Ammon's horn (tissue), 1 donor: Measurements from ENCODE around the gene PDE8A.
"Not testable (repeated sequence)": the region's sequence is repeated elsewhere in the genome, so short reads cannot be mapped to it uniquely, and the experiment has no call there.

ENCODE experiments used
- DNase-seq: peaks from one replicate; pipeline ENCODE4 v3.0.0-alpha.2; 2016; ENCODE audit warnings: low spot score

Gene PDE8A

GRCh38 chr15:85010071-85010385, 28.4 kb downstream of the PDE8A start:
- no peak for DNase-seq

- DNase-seq = no peak
Observed at GRCh38 chr15:85010386-85011159, 28.9 kb downstream of the PDE8A start.

DNA sequence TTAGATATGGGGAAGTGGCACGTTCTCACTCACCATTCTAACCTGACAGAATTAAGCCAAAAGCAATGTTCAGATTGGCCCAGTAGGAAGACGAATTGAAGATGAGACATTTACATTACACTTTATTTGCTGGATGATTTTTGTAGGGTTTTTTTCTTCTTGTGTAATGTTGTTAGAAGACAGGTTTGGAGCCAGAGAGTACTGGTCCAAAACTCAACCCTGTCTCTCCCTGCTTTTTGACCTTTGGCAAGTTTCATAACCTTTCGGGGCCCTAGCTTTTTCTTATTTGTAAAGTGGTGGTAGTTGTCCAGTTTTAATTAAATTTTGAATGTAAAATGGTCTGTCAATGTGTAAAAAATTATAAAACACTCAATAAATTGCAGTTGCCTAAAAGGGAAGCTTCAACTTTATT, 29.5 kb downstream of the PDE8A start:
- no peak for DNase-seq

DNA sequence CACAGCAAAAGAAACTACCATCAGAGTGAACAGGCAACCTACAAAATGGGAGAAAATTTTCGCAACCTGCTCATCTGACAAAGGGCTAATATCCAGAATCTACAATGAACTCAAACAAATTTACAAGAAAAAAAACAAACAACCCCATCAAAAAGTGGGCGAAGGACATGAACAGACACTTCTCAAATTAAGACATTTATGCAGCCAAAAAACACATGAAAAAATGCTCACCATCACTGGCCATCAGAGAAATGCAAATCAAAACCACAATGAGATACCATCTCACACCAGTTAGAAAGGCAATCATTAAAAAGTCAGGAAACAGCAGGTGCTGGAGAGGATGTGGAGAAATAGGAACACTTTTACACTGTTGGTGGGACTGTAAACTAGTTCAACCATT, 30.1 kb downstream of the PDE8A start:
- DNase-seq = not testable (repeated sequence)

- DNase-seq = no peak
Observed at GRCh38 chr15:85013785-85014184, 32.1 kb downstream of the PDE8A start.

DNA sequence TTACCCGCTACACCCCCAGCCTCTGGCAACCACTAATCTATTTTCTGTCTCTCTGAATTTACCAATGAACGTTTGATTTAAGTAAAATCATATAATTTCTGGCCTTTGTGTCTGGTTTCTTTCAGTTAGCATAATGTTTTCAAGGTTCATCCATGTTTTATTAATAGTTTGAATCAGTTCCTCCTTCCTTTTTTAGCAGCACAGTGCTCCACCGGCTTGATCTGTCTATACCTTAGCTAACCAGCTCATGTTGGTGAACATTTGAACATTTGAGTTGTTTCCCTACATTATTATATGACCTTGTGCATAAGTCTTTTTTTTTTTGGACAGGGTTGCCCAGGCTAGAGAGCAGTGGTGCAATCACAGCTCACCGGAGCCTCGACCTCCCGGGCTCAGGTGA, 33.3 kb downstream of the PDE8A start:
- DNase-seq = no peak

DNA sequence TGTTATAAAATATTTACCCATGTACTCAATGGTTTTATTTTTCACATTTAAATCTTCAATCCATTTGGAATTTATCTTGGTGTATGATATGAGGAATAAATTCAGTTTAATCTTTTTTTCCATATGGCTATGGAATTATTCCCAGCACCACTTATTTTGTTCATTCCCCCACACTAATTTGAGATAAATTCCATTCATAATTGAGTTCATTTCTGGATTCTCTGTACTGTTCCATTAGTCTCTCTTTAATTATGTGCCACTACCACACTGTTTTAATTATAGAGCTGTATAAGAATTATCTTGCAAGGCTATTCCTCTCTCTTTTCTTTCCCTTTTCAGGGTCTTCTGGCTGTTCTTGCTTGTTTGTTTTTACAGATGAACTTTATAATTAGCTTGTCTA, 34.6 kb downstream of the PDE8A start:
- no peak for DNase-seq

DNA sequence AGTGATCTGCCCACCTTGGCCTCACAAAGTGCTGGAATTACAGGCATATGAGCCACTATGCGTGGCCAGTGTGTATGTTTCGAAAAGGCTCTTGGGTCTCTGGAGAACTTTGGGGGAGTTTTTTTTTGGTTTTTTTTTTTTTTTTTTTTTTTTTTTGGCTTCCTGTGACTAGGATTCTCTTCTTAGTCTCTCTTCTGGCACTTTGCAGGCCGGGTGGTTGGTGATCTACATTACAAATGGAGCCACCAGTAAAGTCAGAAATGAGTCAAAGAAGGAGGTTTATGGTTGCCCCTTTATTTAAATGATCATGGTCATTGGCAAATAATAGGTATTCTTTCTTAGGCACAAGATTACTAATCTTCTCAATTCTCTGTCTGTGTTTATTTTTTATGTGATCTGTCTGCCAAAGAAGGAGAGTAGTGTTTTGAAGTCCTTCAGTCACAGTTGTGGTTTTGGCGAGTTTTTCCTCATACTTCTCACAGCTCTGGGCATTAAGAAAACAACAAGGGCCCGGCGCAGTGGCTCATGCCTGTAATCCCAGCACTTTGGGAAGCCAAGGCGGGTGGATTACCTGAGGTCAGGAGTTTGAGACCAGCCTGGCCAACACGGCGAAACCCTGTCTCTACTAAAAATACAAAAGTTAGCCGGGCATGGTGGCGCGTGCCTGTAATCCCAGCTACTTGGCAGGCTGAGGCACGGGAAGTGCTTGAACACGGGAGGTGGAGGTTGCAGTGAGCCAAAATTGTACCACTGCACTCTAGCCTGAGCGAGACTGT, 38.3 kb downstream of the PDE8A start:
- DNase-seq = no peak

DNA sequence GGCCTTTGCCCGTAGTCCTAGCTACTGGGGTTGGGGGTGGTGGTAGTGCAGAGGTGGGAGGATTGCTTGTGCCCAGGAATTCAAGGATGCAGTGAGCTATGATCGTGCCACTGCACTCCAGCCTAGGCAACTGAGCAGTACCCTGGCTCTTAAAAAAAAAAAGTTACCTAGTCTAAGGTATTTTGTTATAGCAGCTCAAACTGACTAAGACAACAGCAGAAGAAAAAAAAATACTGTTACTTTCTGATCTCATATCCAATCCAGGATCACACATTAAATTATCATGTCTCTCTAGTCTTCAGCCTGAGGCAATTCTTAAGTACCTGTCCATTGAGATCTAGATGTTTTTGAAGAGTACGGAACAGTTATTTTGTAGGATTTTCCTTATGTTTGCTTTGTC, 39.8 kb downstream of the PDE8A start:
- DNase-seq = no peak

GRCh38 chr15:85022860-85023403, 41.3 kb downstream of the PDE8A start:
- no peak for DNase-seq

DNA sequence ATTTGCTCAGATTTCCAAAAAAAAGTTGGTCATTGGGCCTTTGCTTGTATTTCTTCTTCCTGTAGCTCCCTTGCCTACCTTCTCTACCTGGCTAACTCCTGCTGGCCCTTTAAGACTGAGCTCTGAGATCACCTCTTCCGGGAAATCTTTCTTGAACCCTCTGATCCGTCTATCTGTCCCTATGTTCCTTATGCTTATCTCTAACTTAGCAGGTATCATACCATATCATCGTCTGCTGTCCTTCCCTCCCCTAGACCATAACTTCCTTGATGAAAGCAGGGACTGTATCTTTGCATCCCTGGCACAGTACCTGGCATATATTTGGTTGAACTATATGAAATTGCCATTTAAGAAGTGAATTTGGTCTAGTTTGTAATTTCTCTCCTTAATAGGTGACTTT, 42.3 kb downstream of the PDE8A start:
- no peak for DNase-seq

GRCh38 chr15:85024509-85025336, 43.1 kb downstream of the PDE8A start:
- DNase-seq = no peak

- no peak for DNase-seq
Observed at GRCh38 chr15:85025516-85026251, 44.0 kb downstream of the PDE8A start.

- DNase-seq = no peak
Observed at GRCh38 chr15:85026304-85027032, 44.8 kb downstream of the PDE8A start.

- DNase-seq = no peak
Observed at GRCh38 chr15:85027033-85027380, 45.4 kb downstream of the PDE8A start.

- DNase-seq = no peak
Observed at GRCh38 chr15:85027421-85027820, 45.8 kb downstream of the PDE8A start.

- no peak for DNase-seq
Observed at GRCh38 chr15:85028416-85028815, 46.8 kb downstream of the PDE8A start.

GRCh38 chr15:85029221-85029620, 47.6 kb downstream of the PDE8A start:
- DNase-seq = no peak

DNA sequence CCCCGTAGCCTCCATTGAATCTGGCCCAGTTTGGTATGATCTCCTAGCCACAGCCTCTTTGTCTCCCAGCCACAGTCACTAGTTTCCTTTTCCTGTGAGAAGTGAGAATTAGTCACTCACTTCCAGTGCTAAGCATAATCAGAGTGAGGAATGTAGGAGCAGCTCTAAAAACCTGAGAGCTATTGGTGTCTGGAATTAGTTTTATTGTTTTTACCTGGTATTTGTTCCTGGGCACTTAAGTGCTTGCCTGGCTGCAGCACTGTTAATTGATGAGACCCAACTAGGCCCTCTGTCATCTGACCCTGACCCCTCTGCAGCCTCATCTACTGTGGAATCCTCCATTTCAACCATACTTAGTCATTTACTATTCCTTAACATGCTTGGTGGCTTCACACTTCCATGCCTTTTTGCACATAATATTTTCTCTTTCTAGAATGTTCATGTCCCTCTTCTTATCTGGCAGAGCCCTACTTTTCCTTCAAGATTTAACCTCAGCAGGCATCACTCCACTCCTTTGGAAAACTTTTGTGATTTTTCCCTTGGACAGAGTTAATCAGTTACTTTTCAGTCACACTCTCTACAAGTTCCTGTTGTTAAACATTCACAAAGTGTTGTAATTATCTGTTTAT, 48.8 kb downstream of the PDE8A start:
- DNase-seq = no peak

- DNase-seq = no peak
Observed at GRCh38 chr15:85031086-85031943, 49.7 kb downstream of the PDE8A start.
